GM12872 (cell line): ENCODE measurements around the gene ANKRD33.

Experiments used
- CTCF ChIP-seq: IDR thresholded peaks from 3 replicates; pipeline ENCODE4 v1.5.1; 2011; ENCODE audit warnings: low read depth, mild to moderate bottlenecking, low read length, moderate library complexity; ENCODE audit not compliant: insufficient read depth

The ANKRD33 gene

GRCh38 chr12:51914034-51914923 is 26.4 kb downstream of the ANKRD33 start:
- no peak for TF ChIP-seq CTCF

- TF ChIP-seq CTCF: no peak
These were observed 27.2 kb downstream of the ANKRD33 start for GRCh38 chr12:51915003-51915625.

DNA sequence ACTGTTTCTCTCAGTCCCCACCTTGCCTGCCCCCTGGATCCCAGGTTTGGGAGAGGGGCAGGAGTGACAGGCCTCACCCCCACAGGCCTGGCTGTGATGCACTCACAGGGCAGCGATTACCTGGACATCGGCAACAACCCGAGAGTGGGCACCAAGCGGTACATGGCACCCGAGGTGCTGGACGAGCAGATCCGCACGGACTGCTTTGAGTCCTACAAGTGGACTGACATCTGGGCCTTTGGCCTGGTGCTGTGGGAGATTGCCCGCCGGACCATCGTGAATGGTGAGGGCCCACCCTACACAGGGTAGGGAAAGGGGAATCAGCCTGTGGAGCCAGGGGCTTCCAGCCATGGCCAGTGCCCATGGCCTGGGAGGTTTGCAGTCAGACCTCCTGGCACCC is 28.0 kb downstream of the ANKRD33 start:
- TF ChIP-seq CTCF: no peak

DNA sequence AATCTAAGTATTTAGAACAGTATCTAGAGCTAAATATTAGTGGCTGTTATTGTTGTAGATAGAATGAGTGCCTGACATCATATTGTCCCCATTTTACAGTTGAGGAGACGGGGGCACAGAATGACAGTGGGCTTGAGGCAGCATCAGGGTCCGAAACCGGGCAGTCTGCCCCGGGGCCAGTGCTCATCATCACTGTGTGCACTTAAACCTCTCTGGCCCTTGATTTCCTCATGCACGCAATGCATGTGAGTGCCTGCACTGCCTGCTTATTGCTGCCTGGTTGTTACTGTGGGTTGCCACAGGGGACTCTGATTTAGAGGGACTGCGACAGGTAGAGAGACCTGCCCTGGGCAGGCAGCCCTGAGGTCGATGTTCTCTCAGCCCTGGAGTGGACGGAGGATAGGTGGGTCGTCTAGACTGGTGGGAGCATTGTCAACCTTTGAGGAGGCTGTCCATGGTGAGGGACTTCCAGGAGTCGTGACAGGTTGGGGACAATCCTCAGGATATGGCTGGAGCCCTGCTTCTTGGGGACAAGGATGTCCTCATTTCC is 29.2 kb downstream of the ANKRD33 start:
- no peak for TF ChIP-seq CTCF

DNA sequence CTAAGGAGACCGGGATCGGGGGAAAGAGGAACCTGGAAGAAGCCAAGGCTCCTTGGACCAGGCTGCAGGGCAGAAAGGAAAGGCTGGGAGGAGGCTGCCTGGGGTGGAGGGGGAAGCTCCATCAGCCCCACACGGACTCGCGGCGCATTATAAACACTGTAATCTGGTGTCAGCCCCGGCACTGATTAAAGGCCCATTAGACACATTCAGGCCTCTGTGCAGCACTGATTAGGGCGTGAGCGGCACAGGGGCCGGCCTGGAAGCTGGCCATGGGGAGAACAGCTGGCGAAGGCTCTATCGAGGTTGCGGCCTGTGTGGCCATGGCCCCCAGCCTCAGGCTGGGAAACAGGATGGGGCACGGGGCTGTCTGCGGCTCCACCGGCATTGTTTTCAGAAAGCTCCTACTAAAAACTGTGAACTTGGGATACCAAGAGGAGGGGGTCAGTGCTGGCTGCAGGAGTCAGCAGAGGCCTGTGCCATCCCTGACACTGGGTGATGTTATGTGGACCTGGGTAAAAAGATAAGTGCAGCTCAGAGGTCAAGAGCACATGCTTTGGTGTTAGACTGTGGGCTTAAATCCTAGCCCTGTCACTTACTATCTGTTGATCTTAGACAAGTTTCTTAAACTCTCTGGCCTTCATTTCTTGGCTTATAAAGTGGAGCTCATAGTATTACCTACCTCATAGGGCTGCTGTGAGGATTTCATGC is 30.0 kb downstream of the ANKRD33 start:
- TF ChIP-seq CTCF: no peak

- no peak for TF ChIP-seq CTCF
These were observed 32.1 kb downstream of the ANKRD33 start for GRCh38 chr12:51920046-51920445.
